ENCODE measurements around the gene VCAM1.
"Not testable (repeated sequence)": the region's sequence is repeated elsewhere in the genome, so short reads cannot be mapped to it uniquely, and the experiment has no call there.

Gene VCAM1

DNA sequence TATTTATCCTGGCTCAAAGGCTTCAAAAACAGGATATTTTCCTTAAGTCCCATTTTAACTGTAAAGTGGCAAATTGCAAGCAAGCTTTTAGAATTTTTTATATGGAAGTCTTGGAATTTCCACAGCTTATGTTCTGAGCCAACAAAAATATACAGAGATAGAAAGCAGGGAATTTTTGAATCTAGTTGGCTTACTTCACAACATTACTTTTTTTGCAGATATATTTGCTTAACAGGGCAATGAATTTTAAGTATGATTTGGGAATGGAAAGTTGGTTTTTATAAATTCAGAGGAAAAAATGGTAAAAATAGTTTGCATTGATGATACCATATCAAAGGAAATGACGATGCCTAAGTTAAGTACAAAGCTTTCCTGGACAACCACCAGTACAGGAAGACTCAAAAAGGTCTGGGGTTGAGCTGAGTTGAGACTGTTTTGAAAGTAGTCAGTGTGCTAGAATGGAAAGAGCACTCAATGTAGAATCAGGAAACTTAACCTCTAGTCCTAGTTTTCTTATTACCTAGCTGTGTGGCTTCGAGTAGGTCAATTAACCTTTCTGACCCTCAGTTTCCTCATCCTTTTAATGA, 11.0 kb upstream of the VCAM1 start:
- no peak for DNase-seq
- H3K27me3 ChIP-seq: no peaks in the 10 kb centered on the region
- no peak overlapping the region for H3K4me3 ChIP-seq
- H3K27ac ChIP-seq: peak overlapping the region in 1 of 2 donors; percentile 20
- TF ChIP-seq, protein P1, sequence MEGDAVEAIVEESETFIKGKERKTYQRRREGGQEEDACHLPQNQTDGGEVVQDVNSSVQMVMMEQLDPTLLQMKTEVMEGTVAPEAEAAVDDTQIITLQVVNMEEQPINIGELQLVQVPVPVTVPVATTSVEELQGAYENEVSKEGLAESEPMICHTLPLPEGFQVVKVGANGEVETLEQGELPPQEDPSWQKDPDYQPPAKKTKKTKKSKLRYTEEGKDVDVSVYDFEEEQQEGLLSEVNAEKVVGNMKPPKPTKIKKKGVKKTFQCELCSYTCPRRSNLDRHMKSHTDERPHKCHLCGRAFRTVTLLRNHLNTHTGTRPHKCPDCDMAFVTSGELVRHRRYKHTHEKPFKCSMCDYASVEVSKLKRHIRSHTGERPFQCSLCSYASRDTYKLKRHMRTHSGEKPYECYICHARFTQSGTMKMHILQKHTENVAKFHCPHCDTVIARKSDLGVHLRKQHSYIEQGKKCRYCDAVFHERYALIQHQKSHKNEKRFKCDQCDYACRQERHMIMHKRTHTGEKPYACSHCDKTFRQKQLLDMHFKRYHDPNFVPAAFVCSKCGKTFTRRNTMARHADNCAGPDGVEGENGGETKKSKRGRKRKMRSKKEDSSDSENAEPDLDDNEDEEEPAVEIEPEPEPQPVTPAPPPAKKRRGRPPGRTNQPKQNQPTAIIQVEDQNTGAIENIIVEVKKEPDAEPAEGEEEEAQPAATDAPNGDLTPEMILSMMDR (IDR thresholded peaks at IDR 0.05): no peak
- intact Hi-C loops (cut with DNase I; ENCODE audit: low total_unique reads): no loop called here
- H3K4me1 ChIP-seq: peaks cover 0 to 41% (median 9%) of the 10 kb centered on the region in 4 donors
- H3K9me3 ChIP-seq: no peaks in the 10 kb centered on the region
- no peaks in the 10 kb centered on the region for H3K36me3 ChIP-seq

DNA sequence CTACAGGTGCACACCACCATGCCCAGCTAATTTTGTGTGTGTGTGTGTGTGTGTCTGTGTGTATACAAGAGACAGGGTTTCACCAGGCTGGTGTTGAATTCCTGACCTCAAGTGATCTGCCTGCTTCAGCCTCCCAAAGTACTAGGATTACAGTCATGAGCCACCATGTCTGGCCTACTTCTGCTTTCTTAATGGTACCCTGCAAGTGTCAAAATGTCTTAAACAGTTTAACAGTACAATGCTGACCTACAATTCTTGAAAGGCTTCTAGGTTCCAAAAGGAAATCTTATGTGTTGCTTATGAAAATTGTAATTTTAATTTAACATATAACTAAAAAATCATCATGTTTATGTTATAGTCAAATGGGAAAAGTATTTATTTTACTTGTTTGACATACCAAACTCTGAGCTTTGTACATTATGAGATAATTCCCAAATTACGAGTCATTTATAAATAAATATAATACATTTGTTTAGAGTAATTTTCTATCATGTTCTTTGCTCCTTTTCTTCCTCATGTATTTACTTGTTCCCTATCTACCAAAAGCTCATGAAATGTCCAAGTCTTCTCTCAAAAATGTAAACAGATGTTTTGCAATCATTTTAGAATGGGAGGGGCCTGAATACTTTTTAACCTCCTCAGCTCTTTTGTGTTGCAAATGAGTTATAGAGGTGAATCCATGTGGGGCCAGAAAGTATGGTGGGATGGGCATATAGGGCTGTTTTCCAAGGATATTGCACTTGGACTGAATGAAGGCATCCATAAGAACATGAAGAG, 8.4 kb upstream of the VCAM1 start:
- Histone ChIP-seq H3K27me3 (no peaks in the 10 kb centered on the region), H3K9me3 (no peaks in the 10 kb centered on the region), H3K36me3 (no peaks in the 10 kb centered on the region), H3K27ac (no peak overlapping the region), H3K4me3 (no peak overlapping the region), H3K4me1 (peaks cover 0 to 29% (median 4%) of the 10 kb centered on the region in 4 donors)
- intact Hi-C loops (cut with DNase I; ENCODE audit: low total_unique reads): no loop called here
- TF ChIP-seq, protein P1 (IDR thresholded peaks at IDR 0.05): no peak
- DNase-seq: no peak

DNA sequence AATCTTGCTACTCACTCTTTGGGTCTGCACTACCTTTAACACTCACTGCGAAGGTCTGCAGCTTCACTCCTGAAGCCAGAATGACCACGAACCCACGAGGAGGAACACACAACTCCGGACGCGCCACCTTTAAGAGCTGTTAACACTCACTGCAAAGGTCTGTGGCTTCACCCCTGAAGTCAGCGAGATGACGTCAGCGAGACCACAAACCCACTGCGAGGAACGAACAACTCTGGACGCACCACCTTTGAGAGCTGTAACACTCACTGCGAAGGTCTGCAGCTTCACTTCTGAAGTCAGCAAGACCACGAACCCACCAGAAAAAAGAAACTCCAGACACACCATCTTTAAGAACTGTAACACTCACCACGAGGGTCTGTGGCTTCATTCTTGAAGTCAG, 6.5 kb upstream of the VCAM1 start:
- peaks cover 0 to 21% (median 4%) of the 10 kb centered on the region in 4 donors for H3K4me1 ChIP-seq
- DNase-seq; H3K9me3 ChIP-seq; intact Hi-C loops (cut with DNase I; ENCODE audit: low total_unique reads); H3K27me3 ChIP-seq; H3K27ac ChIP-seq; H3K4me3 ChIP-seq; H3K36me3 ChIP-seq: not testable (repeated sequence)

DNA sequence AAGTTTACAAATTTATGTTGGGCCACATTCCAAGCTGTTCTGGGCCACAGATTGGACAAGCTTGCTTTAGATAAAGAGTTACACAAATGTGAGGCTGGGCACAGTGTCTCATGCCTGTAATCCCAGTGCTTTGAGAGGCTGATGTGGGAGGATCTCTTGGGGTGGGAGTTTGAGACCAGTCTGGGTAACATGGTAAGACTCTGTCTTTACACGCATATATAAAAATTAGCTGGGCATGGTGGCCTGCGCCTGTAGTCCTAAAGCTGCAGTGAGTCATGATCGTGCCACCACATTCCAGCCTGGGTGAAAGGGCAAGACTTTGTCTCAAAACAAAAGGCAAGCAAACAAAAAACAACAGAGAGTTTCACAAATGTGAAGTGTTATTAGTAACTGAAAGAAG, 5.9 kb upstream of the VCAM1 start:
- TF ChIP-seq, protein P1 (IDR thresholded peaks at IDR 0.05): no peak
- no peak overlapping the region for H3K27ac ChIP-seq
- DNase-seq: no peak
- no peaks in the 10 kb centered on the region for H3K27me3 ChIP-seq
- intact Hi-C loops (cut with DNase I; ENCODE audit: low total_unique reads): no loop called here
- peaks cover 0 to 15% (median 4%) of the 10 kb centered on the region in 4 donors for H3K4me1 ChIP-seq
- no peaks in the 10 kb centered on the region for H3K9me3 ChIP-seq
- H3K4me3 ChIP-seq: no peak overlapping the region
- no peaks in the 10 kb centered on the region for H3K36me3 ChIP-seq

DNA sequence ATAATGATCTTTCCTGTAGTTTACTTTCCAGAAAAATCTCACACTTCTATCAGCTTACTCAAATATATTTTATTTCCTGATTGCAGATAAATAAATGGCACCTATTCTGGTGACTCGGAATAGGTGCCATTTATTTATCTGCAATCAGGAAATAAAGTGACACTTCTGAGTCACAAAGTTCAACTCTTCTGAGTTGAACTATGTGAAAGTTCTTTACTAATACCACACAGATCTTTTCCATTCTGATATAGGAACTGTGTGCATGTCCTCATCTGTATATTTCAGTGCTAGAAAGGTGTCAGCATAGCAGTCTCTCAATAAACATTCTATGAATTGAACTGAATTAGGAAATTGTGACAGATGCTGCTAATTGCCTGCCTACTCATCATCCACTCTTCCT, 4.9 kb upstream of the VCAM1 start:
- no peak overlapping the region for H3K4me3 ChIP-seq
- DNase-seq: no peak
- TF ChIP-seq, protein P1 (IDR thresholded peaks at IDR 0.05): no peak
- no peaks in the 10 kb centered on the region for H3K9me3 ChIP-seq
- no peaks in the 10 kb centered on the region for H3K36me3 ChIP-seq
- peaks cover 0 to 11% (median 0%) of the 10 kb centered on the region in 4 donors for H3K4me1 ChIP-seq
- H3K27me3 ChIP-seq: no peaks in the 10 kb centered on the region
- intact Hi-C loops (cut with DNase I; ENCODE audit: low total_unique reads): no loop called here
- no peak overlapping the region for H3K27ac ChIP-seq

DNA sequence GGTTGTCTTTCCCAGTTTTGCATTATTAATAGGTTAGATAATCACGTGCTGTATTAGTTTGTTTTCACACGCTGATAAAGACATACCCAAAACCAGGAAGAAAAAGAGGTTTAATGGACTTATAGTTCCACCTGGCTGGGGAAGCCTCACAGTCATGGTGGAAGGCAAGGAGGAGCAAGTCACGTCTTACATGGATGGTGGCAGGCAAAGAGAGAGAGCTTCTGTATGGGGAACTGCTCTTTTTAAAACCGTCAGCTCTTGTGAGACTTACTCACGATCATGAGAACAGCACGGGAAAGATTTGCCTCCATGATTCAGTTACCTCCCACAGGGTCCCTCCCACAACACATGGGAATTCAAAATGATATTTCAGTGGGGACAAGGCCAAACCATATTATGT, 2.3 kb upstream of the VCAM1 start:
- intact Hi-C loops (cut with DNase I; ENCODE audit: low total_unique reads): no loop called here
- no peak overlapping the region for H3K4me3 ChIP-seq
- no peak overlapping the region for H3K27ac ChIP-seq
- TF ChIP-seq, protein P1 (IDR thresholded peaks at IDR 0.05): no peak
- peaks cover 0 to 13% (median 0%) of the 10 kb centered on the region in 4 donors for H3K4me1 ChIP-seq
- H3K27me3 ChIP-seq: no peaks in the 10 kb centered on the region
- DNase-seq: no peak
- no peaks in the 10 kb centered on the region for H3K36me3 ChIP-seq
- H3K9me3 ChIP-seq: no peaks in the 10 kb centered on the region

Data from tibial artery (tissue), 4 donors.